Lung (tissue), 16 donors: ENCODE measurements around the gene NOP16. TPM values are rescaled to one million over a fixed set of nuclear protein-coding genes. Genes with fewer than 3 reads are reported as not detected.

Experiments
- ATAC-seq: fragments of 200-7000 bp; cut with Tn5 transposase; one replicate; pipeline ENCODE4 v1.9.1; 2020; ENCODE audit warnings: moderate number of reproducible peaks; ENCODE audit not compliant: insufficient read depth, low FRiP score
- DNase-seq, 3 donors: peaks; one replicate each; pipeline ENCODE4 v3.0.0-alpha.2; 2013 to 2017
- H3K27ac ChIP-seq, 2 donors: one replicate each; pipeline ENCODE4 v1.5.1; 2013; ENCODE audit warnings: mild to moderate bottlenecking in 2 of 2, moderate library complexity in 2 of 2, control low read depth in 1 of 2, inconsistent platforms in 1 of 2, low read depth in 1 of 2, low read length in 1 of 2
- H3K27me3 ChIP-seq, 3 donors: one replicate each; pipeline ENCODE4 v1.5.1; 2013; ENCODE audit warnings: low read length in 2 of 3; ENCODE audit not compliant: control insufficient read depth in 3 of 3, insufficient read depth in 3 of 3
- H3K36me3 ChIP-seq, 4 donors: one replicate each; pipeline ENCODE4 v1.5.1; 2013; ENCODE audit warnings: low read length in 4 of 4, mild to moderate bottlenecking in 1 of 4, moderate library complexity in 1 of 4; ENCODE audit not compliant: control insufficient read depth in 4 of 4, insufficient read depth in 4 of 4
- H3K4me1 ChIP-seq, 5 donors: one replicate each; pipeline ENCODE4 v1.5.1; 2013; ENCODE audit warnings: low read length in 5 of 5, mild to moderate bottlenecking in 2 of 5, moderate library complexity in 1 of 5; ENCODE audit not compliant: control insufficient read depth in 5 of 5, insufficient read depth in 5 of 5
- H3K4me3 ChIP-seq: one replicate; pipeline ENCODE4 v1.5.1; 2013; ENCODE audit warnings: mild to moderate bottlenecking, control low read depth, moderate library complexity
- H3K9ac ChIP-seq, 2 donors: one replicate each; pipeline ENCODE4 v1.5.1; 2013; ENCODE audit warnings: low read length in 2 of 2, control low read depth in 1 of 2; ENCODE audit not compliant: insufficient read depth in 1 of 2
- H3K9me3 ChIP-seq, 4 donors: one replicate each; pipeline ENCODE4 v1.5.1; 2013; ENCODE audit warnings: low read length in 3 of 4, mild to moderate bottlenecking in 1 of 4, moderate library complexity in 1 of 4; ENCODE audit not compliant: control insufficient read depth in 4 of 4, insufficient read depth in 3 of 4
- CTCF ChIP-seq: IDR thresholded peaks from 2 replicates; pipeline ENCODE4 v1.5.1; 2012; ENCODE audit warnings: mild to moderate bottlenecking; ENCODE audit errors: control extremely low read depth, extremely low read depth
- WGBS, 2 donors: extraction: QIAGEN DNeasy Blood & Tissue Kit; methylation state at CpG; one replicate each; pipeline ENCODE4 v1.1.7; 2013; 5-methylcytosine and 5-hydroxymethylcytosine counted together
- long read RNA-seq, 5 donors: transcript quantifications; one replicate each; lab custom pipeline, GENCODE V29; 2026
- polyA plus RNA-seq, 2 donors: library from polyadenylated mRNA; stranded (reverse); fragments of 200-250 nt; gene quantifications; one replicate each; pipeline ENCODE4 v1.2.1, GENCODE V29; 2013
- total RNA-seq, 2 donors: library from RNA; depleted of rRNA in 1 of 2; stranded (reverse); fragments of >200 nt in 1 of 2; gene quantifications; one replicate each; pipeline ENCODE4 v1.2.1, GENCODE V29; 2014 to 2021
- donor health status: control.
- donor health status: control.
- donor health status: Bipolar disorder and iron deficiency.
- donor health status: healthy.
- donor health status: DM: yes; HTN: yes; CAD: no.

NOP16 gene
- total RNA-seq, result 10 to 100 TPM in 1 of 2 donors, 1 to 10 TPM in 1; 5.0 to 28.5 TPM
- 10 to 100 TPM; 44.4 to 52.1 TPM for polyA plus RNA-seq
- long read RNA-seq, donor 1, transcript NOP16-207 (5 exons, 1,258 nt), result major isoform, 9 of 352 reads
- long read RNA-seq, donor 1, partial matches to known transcripts, result 121 of 352 reads
- long read RNA-seq, donor 1, other reads (novel, unspliced or antisense), result 216 of 352 reads
- long read RNA-seq, donor 2, partial matches to known transcripts, result 0 of 6 reads
- long read RNA-seq, donor 2, other reads (novel, unspliced or antisense), result 0 of 6 reads
- long read RNA-seq, donor 3, transcript NOP16-207 (5 exons, 1,258 nt), result major isoform, 10 of 13 reads
- long read RNA-seq, donor 3, partial matches to known transcripts, result 0 of 13 reads
- long read RNA-seq, donor 3, other reads (novel, unspliced or antisense), result 0 of 13 reads
- long read RNA-seq, donor 4, partial matches to known transcripts, result 0 of 7 reads
- long read RNA-seq, donor 4, other reads (novel, unspliced or antisense), result 0 of 7 reads
- long read RNA-seq, donor 5, transcript NOP16-207 (5 exons, 1,258 nt), result major isoform, 14 of 20 reads
- long read RNA-seq, donor 5, partial matches to known transcripts, result 0 of 20 reads
- long read RNA-seq, donor 5, other reads (novel, unspliced or antisense), result 0 of 20 reads

DNA sequence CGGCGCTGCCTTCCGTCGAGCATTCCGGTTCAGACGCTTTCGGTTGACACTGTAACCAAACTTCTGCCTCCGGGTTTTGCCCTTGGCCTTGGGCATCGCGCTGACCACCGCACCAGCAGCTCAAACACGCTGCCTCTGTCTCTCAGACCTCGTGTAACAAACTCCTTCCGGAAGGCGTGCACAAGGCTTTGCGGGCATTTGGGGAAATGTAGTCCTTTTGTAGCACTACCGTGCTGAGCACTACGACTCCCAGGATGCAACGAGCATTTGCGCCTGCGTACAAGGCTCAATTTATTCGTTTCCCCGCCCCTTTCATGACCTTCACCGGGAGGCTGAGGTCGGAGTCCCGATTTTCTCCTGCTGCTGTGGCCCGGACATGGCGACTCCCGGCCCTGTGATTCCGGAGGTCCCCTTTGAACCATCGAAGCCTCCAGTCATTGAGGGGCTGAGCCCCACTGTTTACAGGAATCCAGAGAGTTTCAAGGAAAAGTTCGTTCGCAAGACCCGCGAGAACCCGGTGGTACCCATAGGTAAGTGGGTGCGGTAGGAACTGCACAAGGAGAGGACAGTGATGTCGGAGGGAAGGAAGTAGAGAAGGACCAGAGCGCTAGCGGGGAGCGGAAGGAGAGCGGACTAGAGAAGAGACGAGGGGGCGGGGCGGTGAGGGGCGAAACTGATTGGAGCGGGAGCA lies at the start of gene NOP16, which contains the start of gene HIGD2A:
NOP16 (minus strand) TSS at position 155 of the 691 bp plus-strand sequence; CDS start at position 96, 59 bp downstream.
HIGD2A (plus strand) TSS at position 308 of the 691 bp plus-strand sequence; CDS start at position 377, 69 bp downstream.
- peak within 1 kb of the TSS; percentile 75 to 91 for H3K9ac ChIP-seq

GRCh38 chr5:176436656-176437055 lies 48.3 kb upstream of the NOP16 start:
- H3K36me3 ChIP-seq, result no peaks in the 10 kb centered on the region
- WGBS, 2 donors, result 15% methylated on average over 5 of the region's 5 CpGs
- no peak overlapping the region for H3K9ac ChIP-seq
- no peaks in the 10 kb centered on the region for H3K4me1 ChIP-seq
- DNase-seq (no peak), ATAC-seq (no peak)
- H3K27ac ChIP-seq, result no peak overlapping the region
- TF ChIP-seq CTCF, result no peak
- no peak overlapping the region for H3K4me3 ChIP-seq
- peaks cover 0 to 2% (median 0%) of the 10 kb centered on the region in 3 donors for H3K27me3 ChIP-seq
- H3K9me3 ChIP-seq, result no peaks in the 10 kb centered on the region

More for the DNA sequence above, at the start of gene NOP16, which contains the start of gene HIGD2A:
- Histone ChIP-seq H3K27me3 (no peaks in the 10 kb centered on the region), H3K36me3 (peaks cover 9 to 32% (median 15%) of the 10 kb centered on the region in 4 donors), H3K4me1 (peaks cover 0 to 13% (median 5%) of the 10 kb centered on the region in 5 donors), H3K4me3 (peak within 1 kb of the TSS; percentile 98), H3K9me3 (no peaks in the 10 kb centered on the region), H3K27ac (peak within 1 kb of the TSS; percentile 96 to 97)
- DNase-seq (peak; percentile 99), ATAC-seq (peak; percentile 96)
- WGBS, 2 donors, result 0% methylated on average over 47 of the region's 47 CpGs
- TF ChIP-seq CTCF, result no peak

GRCh38 chr5:176432707-176433106 lies 44.3 kb upstream of the NOP16 start:
- H3K9ac ChIP-seq, result no peak overlapping the region
- no peaks in the 10 kb centered on the region for H3K9me3 ChIP-seq
- H3K27ac ChIP-seq, result no peak overlapping the region
- WGBS, 2 donors, result 88 to 94% methylated on average over 4 of the region's 5 CpGs
- no peak for ATAC-seq
- H3K4me3 ChIP-seq, result no peak overlapping the region
- no peak for DNase-seq
- H3K4me1 ChIP-seq, result no peaks in the 10 kb centered on the region
- no peak for TF ChIP-seq CTCF
- no peaks in the 10 kb centered on the region for H3K36me3 ChIP-seq
- H3K27me3 ChIP-seq, result no peaks in the 10 kb centered on the region
